GM19023 (cell line): ENCODE measurements around the gene INTS3.
A peak's percentile ranks its signal among the peaks of the same experiment; 100 is the strongest.
"Not testable (repeated sequence)": the region's sequence is repeated elsewhere in the genome, so short reads cannot be mapped to it uniquely, and the experiment has no call there.

Experiments used
- ATAC-seq: cut with Tn5 transposase; IDR thresholded peaks from one replicate; pipeline ENCODE4 v1.9.1; 2021; ENCODE audit warnings: mild to moderate bottlenecking, moderate library complexity; ENCODE audit not compliant: unreplicated experiment

Gene INTS3

GRCh38 chr1:153698923-153699714 is 28.7 kb upstream of the INTS3 start:
- ATAC-seq, result no peak

GRCh38 chr1:153699768-153700167 is 28.1 kb upstream of the INTS3 start:
- ATAC-seq, result no peak

- ATAC-seq, result no peak
Measured at GRCh38 chr1:153705484-153705883, 22.4 kb upstream of the INTS3 start.

DNA sequence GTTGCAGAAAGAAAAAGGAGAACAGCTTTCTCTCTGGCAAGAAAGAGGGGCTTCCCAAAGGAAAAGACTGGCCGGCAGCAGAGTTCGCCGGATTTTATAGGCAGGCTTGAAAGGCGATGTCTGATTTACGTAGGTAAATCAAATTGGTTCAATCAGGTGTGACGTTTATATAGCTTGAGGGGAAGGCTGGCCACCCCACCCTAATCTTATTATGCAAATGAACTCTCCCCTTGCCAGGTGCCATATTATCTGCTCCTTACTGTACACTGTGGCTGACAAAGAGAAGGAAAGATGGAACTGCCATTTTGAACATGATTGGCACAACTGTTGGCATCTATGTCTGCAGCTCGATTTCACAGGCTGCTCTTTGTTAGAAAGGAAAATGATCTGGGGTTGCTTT is 16.8 kb upstream of the INTS3 start:
- no peak for ATAC-seq

- ATAC-seq, result not testable (repeated sequence)
Measured at GRCh38 chr1:153716211-153716610, 11.6 kb upstream of the INTS3 start.

DNA sequence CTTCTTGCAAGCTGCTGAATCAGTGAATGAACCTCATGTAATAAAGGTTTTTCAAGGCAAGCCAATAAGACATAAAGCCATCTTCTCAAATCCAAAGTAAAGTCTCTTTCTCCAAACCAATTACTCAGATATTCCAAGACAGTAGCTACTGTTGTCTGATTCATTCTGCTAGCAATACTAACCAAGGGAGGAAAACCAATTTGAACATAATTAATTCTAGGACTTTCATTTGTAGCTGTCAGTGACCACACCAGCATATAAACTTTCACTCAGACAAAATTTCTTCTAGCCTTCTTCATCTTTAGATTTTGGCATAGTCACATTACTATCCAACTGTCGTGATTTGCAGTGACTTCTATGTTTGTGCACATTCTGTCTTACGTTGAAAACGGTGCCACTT is 10.5 kb upstream of the INTS3 start:
- ATAC-seq, result no peak

GRCh38 chr1:153723687-153724086 is 4.2 kb upstream of the INTS3 start:
- no peak for ATAC-seq

DNA sequence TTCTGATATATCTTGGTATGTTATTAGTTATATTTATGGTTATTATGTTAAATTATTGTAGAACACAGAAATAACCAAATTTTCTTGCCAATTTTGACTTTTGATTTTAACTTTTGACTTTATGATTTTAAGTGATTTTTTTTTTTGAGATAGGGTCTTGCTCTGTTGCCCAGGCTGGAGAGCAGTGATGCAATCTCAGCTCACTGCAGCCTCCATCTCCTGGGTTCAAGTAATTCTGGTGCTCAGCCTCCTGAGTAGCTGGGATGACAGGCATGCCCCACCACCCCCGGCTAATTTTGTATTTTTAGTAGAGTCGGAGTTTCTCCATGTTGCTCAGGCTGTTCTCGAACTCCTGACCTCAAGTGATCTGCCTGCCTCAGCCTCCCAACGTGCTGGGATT is 3.2 kb upstream of the INTS3 start:
- not testable (repeated sequence) for ATAC-seq

DNA sequence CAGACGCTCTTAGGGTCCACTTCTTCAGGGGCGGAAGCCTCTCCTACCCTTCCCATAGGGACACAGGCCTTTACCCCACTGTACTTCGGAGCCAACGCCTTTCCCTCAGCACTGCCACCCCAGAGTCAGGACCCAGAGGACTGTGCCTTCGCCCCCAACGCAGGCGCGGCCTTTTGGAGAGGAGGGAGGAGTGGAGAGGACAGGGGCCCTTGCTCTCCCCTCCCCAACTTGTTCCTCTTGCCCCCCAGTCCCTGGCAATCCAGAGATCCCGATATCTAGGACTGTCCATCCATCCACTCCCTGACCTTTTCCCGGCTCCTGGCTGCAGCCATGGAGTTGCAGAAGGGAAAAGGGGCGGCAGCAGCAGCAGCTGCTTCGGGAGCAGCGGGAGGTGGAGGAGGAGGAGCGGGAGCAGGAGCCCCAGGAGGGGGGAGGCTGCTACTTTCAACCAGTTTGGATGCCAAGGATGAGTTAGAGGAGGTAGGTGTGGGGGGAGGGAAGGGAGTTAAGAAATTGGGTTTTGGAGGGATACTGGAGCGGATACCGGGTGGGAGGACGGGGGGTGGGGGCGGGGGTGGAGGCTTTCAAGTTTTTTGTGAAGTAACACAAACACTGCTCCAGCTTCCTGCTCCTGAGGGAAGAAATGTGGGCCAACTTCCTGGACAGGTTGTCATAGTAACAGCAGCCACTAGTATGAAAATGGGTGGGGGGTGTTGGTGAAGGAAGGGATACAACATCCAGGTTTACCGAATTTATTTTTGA is 636 bp downstream of the INTS3 start:
- no peak for ATAC-seq

DNA sequence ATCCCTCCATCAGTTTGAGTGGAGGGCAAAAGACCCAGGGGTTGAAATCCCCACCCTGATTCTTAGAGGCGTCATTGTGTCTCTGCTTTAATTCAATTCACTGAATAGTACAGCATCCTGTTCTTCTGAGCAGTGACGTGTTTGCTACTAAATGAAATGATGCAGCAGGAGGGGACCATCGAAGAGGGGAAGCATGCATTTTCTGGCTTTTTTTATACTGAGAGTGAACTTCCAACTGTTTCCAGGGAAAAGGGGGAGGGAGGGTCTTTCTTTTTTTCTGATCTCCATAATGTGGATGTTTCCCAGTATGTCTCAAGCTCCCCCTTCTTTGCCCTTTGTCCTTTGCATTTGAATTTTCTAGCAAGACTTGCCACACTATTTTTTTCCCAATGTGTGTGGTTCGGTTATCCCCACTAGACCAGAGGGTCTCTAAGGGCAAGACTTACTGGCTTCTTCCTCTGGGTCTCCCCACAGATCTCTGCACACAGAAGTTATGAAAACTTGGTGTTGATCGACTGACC is 2.7 kb downstream of the INTS3 start:
- ATAC-seq, result no peak

DNA sequence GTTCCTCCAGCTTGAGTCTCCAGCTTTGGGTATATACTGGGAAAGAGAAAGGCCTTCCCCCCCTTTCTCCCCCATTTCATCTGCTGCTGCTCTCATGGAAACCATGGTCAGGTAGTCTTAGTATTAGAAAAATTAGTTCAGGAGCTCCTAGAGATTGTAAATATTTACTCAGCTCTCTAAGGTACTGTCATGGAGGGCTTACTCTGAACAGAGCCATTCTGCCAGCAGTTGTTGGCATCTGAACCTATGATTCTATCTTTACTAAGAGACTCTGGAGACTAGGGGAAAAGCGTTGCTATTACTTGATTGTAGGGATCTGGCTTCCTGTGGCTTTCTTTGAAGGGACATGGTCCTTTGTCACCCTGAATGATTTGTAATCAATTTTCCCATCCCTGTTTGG is 6.1 kb downstream of the INTS3 start:
- no peak for ATAC-seq

GRCh38 chr1:153734396-153735089 is 6.7 kb downstream of the INTS3 start:
- ATAC-seq, result no peak

DNA sequence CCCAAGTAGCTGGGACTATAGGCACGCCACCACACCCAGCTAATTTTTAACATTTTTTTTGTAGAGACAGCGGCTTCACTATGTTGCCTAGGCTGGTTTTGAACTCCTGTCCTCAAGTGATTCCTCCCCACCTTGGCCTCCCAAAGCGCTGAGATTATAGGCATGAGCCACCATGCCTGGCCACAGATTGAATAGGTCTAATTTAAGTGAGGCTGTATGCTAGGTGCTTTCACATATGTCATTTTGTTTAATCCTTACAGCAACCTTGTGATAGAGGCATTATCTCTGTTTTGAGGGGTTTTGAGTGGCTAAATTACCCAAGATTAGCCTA is 7.2 kb downstream of the INTS3 start:
- ATAC-seq, result no peak

DNA sequence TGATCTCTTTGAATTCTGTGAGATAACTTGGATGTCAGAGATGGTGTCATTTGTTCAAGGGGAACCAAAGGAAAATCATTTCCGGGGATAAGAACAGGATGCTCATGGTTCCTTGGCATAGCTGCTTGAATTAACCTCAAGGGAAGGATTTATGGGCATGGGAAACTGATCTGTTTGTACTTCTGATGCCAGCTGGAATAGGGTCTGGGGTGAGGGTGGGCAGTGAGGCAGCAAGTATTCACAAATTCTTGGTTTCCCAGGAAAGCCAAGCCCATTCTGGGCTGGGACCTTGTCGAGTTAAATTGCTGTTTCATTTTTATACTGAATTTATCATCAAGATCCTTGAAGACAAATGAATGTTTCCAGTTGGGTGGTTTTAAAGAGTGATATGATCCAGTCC is 14.1 kb downstream of the INTS3 start:
- ATAC-seq, result no peak

DNA sequence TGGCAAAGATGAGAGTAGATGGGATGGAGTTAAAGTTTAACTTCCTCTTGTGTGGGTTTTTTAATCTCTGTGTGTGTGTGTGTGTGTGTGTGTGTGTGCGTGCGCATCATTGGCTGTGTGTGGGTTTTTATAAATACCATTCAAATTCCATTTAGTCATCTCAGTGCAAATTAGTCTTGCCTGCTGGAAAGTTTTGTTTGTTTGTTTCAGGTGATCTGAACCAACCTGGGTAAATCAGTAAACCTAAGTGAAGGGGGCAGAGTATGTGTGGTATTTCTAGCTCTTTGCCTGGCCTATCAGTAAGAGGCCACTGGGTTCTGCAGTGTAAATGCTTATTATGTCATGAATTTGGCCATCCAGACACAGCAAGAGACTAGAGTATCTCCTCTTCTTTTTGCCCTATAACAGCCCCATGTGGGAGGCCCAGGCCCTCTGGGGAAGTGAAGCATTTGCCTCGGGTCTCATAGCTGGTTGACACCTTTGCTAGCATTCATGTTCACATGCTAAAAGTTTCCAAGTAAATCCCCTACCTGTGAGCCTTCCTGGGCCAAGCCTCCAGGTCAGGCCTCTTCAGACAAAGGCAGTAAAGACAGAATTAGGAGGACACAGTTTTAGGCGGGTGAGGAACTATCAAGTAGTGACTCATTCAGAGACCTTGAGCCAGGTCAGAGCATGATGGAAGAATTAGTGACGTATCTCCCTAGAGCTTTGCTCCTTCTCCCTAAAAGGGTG is 14.7 kb downstream of the INTS3 start:
- ATAC-seq, result peak; percentile 76

- no peak for ATAC-seq
Measured at GRCh38 chr1:153745417-153745816, 17.6 kb downstream of the INTS3 start.

DNA sequence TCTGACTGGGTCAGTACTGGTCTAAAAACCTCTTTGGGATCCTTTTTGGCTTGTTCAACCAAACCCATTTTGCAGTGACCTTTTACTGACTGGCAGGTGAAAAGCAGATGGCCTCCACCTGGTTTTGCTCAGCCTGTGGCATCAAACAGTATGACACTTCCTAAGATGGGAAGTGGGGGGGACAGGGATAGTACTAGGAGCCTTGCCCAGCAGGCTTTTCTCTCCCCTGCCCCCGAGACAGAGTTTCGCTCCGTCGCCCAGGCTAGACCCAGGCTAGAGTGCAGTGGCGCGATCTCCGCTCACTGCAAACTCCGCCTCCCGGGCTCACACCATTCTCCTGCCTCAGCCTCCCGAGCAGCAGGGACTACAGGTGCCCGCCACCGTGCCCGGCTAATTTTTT is 18.3 kb downstream of the INTS3 start:
- ATAC-seq, result no peak

DNA sequence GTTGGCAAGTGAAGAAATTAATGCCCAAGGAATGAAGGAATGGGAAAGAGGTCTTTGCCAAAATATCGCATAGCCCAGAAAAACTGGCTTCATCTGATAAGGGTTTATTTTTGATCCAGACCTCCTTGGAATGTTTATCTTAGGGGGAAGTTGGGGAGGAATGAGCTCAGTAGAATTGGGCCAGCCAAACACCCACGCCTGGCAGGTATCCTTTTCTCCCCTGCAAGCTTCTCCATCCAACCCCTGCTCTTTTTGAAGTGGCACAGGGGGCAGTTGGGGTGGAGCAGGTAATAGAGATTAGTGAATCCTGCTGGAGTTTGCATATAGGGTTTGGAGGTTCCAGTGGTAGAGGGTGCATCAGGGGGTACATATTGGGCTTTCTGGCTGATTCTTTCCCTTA is 21.1 kb downstream of the INTS3 start:
- no peak for ATAC-seq

DNA sequence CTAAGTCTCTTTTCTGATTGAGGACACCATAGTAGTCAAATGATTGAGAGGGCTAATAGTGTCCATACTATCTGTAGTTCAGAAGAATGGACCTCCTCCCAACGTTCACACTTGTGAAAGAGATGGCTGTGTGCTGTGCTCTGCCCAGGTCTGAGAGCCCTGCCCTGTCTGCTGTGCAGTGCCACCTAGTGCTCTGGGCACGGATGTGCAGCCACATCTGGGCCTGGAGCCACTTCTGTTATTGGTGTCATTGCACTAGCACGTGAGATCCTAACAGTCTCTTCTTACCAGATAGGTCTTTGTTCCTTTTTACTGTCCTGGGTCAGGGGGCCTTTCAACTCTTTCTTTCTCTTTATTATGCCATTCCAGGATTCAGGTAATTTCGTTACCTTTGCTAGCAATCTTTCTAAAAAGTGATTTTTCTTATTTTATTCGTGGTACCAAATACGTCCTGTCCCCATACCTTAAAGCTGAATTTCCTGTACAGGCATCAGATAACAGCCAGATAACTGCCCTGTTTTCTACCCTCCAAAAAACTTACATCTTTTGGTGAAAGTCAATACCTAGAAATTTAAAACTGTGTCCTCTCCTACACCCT is 21.7 kb downstream of the INTS3 start:
- peak; percentile 82 for ATAC-seq
